Activated naive CD4-positive, alpha-beta T cell treated with Interleukin-2 at 50 U/mL for 16 hours (primary cell): ENCODE data around the gene LRRC8C.

Source experiments
- DNase-seq: peaks from one replicate; pipeline ENCODE4 v3.0.0-alpha.2; 2020

Gene LRRC8C

DNA sequence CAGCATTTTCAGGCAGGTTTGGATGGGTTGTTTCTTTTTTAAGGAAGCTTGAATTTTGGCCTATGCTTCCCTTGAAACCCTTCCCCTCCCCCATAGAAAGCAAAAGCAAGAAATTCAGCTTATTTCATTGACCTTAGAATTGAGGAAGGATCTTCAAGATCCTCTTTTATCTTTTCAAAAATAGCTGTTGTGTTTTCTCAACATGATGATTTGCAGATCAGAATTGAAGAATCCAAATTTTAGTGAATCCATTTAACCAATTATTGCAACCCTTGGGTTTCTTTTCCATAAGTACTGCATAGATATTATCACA, 73.7 kb downstream of the LRRC8C start:
- DNase-seq, result no peak

DNA sequence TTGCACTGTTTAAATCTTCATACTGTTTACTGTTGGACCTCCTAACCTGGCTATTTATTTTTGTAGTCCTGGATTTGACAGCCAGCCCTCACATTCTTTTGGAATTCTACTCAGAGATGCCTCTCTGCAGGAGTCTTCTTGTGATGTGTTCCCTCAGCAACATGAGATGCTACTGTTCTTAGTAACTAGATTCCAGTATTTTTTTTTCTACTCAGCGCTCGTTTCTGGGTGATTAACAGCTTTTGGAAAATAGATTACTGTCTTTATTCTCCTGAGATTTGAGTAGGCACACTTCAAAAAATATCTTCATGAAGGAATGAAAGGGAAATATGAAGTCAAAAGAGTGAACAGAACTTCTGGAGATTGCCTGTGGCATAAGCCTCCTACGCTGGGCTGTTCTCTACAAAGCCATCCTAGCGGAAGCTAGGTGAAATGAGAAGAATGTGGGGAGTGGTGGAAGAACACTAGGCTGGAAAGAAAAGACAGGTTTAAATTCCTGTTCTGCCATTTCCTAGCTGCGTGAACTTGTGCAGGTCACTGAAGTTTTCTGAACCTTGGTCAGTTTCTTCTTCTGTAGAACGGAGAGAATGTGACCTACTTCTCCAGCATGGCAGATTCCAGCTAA, 75.9 kb downstream of the LRRC8C start:
- no peak for DNase-seq

DNA sequence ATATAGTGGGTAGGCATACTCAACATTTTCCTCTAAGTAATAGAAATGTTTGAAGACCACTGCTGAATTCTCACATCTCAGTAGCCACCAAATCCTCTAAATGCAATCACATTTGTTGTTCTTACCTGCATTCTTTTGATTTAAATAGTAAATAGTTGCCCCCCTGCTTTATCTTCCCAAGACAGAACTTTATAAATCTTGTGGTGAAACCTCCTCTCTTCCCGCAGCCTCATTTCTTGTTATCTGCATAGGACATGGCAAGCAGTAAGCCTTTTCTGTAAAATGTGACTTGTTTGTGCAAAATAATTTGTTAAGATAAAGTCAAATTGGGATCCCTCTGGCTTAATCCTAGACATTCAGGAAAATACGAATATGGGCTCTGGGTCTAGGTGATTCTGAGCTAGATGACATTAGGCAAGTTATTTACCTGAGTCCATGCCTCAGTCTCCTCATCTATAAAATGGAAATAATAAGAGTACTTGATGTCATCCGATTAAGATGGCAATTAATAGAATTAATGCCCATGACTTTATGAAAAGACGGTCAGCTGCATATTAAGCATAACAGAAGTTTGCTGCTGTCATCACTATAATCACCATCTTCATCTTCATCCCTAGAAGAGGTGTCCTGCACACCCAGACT, 77.7 kb downstream of the LRRC8C start:
- no peak for DNase-seq

DNA sequence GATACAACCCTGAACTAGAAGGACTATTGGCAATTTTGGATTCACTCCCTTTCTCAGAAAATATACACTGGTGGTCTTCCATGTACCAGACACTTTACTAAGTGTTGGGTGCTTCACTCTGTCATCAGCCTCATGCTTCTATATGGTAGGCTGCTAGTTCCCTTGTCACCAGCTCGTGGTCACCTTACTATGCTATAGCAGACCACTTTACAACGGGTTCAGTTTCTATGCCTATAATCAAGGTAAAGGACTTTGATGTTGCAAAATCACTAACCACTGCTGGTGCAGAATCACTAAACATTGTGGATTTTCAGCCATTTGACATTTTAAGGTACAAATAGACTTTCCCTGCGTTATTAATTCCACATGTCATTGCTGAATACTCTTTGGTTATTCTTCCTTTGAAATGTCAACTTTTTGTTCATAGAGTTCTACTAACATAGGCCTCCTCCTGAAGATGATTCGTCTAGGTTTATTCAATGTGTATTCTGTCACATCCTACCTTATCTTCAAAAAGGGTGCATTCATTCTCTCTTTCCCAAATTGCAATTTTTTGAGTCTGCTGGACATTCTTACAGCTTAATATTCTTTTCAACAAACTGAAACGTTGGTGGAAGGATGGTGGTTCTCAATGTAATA, 78.3 kb downstream of the LRRC8C start:
- DNase-seq, result no peak

DNA sequence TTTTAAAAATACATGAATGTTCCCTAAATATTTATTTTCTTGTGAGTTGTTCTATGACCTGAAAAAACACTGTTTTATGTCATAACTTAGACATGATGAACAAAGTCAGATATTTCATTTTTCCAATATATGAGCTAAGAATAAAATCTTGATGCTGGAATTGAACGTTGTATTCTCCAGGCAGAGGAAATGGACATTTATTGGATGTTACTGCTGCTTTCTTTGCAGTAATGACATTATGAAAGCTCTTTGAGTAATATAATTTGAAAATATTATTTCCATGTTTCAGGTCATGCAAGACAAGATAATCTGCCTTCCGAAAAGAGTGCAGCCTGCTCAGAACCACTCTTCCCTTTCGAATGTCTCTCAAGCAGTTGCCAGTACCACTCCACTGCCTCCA, 79.5 kb downstream of the LRRC8C start:
- no peak for DNase-seq

DNA sequence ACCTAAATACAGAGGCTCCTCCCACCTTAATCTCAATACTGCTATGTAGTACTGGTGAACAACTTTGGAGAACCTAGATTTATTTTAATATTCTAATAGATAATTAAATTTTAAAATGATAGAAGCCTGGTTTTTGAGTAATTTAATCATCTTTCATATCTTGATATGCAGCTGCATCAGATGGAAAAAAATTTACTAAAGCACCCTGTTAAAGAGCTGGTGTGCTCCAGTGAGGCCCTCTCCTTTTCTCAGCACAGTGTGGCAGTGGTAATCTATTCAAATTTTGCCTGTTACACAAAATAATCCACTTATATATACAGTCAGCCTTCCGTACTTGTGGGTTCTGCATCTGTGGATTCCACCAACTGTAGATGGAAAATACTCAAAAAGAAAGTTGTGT, 82.8 kb downstream of the LRRC8C start:
- no peak for DNase-seq

DNA sequence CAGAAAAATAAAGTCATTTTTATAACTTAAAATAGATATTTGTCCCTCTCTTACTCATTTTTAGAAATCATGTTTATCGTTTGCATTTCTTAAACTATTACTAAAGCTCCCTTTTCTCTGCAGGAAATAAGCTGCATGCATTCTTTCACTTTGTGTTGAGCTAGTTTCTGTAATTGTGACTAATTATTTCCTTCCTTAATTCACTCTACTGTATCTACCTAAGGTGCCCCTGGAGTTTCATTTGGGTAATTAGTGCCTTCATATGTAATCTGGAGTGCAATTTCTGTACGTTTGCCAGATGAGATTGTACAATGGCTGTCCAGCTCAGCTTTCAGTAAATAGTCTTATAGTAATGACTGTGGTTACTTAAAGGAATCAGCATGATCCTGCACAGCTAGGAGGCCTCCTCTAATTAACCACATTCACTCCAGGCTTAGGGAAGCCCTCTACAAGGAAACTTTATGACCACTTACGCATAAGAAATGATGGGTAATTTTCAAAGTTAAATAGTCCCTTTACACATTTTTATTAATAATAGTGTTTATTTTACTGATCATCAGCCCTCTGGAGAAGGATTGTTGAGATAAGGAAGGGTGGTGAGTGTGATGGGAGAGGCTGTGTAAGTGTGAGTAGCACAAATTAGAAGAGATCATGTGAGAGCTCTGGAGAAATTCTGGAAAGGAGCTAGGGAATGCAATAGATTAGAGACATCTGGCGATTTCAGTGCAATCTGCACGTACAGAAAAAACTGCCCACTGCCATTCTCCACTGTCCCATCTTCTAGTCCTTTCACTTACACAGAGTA, 86.8 kb downstream of the LRRC8C start:
- no peak for DNase-seq

DNA sequence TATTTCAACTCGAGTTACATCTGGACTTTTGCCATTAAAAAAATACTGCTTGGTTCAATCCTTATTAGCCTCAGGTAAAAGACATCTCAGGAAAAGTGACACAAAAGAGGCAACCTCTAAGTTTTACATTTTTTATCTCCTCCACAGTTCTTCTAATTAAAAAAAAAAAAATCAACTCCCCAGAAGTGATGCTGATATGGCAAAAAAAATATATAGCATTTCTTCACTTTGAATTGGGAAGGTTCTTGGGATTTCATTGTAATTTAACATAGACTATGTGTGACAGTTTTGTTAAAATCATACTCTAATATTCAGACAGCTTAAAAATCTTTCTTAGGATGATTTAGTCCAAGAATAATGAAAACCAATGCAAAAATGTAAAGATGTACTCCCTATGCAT, 87.9 kb downstream of the LRRC8C start:
- no peak for DNase-seq

DNA sequence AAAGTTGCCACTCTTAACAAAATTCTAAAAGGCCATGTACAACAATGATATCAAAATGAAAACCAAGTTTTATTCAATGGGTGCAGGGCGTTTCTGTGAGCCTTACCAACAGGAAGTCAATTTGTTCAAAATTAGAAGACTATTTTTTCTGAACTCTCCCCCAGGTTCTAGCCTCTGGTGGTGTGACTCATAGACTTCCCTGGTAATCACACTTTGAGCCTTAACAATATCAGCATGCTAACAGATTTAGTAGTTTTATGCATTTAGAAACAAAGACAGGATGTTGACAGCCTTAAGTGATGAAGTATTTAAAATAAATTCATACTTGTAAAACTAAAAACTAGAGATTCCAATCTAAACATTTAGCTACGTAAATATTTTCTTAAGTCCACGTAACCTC, 88.4 kb downstream of the LRRC8C start:
- DNase-seq, result peak; percentile 35

DNA sequence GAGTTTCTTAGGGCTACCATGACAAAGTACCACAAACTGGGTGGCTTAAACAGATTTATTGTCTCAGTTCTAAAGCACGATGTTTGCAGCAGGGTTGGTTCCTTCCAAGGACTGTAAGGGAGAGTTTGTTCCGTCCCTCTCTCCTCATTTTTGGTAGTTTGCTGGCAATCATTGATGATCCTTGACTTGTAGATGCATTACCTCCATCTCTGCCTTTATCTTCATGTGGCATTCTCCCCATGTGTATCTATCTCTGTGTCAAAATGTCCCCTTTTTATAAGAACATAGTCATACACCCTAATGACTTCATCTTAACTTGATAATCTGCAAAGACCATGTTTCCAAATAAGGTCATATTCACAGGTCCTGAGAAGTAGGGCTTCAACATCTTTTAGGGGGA, 90.2 kb downstream of the LRRC8C start:
- no peak for DNase-seq

DNA sequence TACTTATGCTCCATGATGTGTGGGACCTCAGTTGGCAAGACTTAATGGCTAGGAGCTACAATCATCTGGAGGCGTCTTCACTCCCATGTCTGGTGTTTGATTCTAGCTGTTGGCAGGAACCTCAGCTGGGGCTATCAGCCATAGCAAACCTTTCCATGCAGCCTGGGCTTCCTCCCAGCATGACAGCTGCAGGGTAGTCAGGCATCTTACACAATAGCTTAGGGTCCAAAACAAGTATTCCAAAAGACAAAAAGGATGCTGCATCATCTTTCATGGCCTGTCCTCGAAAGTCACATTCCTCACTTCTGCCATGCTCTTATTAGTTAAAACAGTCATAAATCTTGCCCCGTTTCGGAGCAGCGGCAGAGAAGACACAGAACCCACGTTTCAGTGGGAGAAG, 90.9 kb downstream of the LRRC8C start:
- DNase-seq, result no peak

DNA sequence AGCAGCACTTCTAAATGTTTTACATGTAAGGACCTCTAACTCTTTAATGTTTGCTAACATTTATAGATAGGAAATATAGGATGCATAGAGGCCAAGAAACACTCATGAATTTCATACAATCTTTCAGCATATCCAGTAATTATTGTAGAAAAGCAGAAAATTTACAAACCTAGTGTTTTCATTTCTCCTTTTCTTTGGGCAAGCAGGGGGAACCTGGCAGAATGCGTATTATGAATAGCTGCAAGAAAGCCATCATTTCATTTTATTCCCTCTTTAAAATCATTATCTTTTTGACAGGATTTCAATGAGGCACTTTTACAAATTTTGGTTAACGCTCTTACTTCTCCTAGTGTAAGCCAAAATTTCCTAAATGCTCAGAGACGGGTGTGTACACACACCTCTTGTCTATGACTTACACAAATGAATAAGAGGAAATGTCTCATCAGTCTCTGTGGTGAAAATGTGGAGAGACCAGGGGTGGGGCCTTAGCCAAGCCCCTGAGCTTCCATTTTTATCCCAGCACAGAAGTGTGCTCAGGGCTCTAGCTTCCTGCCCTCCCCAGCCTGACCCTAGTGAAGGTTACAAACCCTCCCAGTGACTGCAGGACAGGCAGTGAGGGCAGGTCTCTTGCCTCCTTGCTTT, 91.6 kb downstream of the LRRC8C start:
- DNase-seq, result peak; percentile 68

DNA sequence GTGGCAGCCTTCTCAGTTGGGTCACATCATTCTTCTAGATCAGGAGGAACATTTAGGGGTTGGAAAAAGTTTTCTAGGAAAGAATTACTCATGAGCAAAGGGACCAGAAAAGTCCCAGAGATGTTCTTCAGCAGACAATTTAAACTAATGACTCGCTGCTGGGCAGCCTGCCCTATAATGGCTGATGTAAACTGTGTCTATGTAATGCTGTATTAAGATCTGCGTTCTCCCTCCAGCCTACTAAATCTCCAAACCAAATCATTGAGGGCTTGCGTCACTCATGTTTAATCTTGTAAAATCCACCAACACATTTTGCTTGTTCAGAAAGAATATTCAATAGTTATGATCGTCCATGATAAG, 92.1 kb downstream of the LRRC8C start:
- DNase-seq, result no peak

DNA sequence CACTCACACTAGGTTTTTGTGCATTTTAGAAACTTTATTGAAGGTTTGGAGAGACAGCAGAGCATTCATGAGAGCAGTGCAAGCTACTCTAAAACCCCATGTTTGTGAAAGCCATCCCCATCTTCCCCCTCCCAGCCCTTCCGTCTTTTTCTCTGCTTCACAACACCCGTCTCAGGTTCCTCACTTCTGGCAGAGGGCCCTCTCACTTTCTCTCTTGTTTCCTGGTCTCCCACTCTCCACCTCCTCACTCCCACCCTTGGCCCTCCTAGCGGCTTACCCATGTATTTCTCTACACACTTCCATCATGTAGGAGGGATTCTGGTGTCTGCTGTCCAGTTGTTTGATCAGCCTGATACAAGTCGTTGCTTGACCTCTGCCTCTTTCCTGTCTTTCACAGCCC, 92.7 kb downstream of the LRRC8C start:
- no peak for DNase-seq

DNA sequence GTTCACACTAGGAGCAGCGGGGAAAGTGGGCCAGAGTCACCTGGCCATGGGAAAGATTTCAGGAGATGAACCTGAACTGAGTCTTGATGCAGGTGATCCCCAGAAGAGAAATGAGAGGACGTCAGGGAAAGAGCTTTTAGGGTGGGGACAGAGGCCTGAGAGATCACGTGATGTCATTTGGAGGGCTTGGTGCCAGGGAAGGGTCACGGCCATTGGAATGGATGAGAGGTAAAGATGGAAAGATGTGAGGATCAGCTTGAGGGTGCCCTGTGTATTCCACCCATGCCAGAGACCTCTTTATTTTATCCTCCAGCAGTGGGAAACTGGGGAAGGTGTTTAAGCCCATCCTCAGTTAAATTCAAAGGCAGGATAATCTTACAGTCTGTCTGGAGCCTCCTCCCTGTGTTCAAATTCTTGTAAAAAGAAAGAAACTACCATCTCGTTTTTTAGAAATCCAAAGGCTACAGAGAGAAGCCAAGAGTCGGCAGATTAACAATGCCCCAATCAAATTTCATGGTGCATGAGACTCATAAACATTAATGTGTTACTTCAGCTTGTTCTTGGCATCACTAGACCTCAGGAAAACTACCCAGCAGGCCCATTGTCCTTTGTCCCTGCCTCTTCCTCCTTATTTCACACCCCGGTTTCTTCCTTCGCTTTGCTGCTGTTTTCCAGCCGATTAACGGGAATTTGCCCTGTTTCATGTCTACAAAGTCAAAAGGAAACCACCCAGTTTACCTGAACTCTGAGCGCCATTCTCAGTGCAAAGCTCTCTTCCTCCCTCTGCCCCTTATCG, 94.8 kb downstream of the LRRC8C start:
- no peak for DNase-seq

DNA sequence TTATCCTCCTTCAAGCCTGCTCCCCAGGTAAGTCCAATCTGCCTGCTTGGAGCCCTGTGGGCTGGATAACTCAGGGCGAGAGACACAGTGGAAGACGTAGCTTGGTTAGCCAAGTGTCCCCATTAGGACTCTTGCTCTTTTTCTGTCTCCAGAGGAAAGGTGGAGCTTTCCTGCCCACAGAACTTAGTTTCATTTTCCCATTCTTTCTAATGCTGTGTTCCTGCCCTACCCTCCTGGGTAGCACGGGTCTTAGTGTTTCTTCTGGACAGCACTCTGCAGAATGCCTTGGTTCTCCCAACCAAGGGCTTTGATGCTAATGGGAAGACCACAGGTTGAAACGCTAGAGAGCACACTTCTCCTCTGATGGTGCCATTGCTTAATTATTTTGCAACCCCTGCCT, 95.5 kb downstream of the LRRC8C start:
- no peak for DNase-seq

DNA sequence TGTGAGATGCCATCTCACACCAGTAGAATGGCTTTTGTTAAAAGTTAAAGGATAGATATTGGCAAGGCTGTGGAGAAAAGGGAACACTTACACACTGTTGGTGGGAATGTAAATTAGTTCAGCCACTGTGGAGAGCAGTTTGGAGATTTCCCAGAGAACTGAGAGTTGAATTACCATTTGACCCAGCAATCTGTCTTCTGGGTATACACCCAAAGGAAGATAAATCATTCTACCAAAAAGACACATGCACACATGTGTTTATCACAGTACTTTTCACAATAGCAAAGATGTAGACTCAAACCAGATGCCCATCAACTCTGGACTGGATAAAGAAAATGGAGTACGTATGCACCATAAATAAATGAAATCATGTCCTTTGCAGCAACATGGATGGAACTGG, 99.3 kb downstream of the LRRC8C start:
- DNase-seq, result no peak

DNA sequence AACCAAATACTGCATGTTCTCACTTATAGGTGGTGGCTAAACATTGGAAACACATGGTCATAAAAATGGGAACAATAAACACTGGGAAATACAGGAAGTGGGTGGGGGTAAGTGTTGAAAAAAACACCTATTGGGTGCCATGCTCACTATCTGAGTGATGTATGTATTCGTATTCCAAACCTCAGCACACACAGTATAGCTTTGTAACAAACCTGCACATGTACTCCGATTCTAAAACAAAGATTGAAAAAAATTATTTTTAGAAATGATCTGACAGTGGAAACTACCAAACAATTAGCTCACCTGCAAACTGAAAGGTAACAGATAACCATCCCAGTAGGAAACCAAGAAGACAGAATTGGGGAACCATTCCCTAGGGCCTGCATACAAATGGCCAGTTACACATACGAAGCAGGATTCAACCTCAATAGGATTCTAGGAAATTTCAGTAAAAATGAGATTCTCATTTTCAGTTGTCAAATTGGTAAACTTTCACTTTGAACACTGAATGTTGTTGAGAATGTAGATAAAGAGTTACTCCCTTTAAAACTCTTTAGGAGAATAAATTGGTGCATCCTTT, 99.8 kb downstream of the LRRC8C start:
- DNase-seq, result no peak

DNA sequence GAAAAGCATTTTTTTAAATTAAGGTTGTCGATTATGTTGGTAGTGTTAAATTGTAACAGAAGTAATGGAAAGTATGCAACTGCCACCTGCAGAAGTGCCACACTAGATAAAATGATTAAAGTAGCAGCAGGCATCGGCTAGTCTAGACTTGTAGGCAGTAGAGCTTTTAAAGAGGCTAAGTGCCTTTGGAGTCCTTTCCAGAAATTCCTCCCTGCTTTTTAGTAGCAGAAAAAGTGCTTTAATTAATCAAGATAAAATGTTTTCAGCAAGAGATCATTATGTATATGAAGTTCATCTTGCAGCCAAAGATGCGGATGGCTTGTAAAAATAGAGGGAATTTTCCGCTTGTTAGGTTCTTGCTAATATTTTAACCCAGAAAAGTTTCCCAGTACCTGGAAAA, 100.8 kb downstream of the LRRC8C start:
- DNase-seq, result no peak

DNA sequence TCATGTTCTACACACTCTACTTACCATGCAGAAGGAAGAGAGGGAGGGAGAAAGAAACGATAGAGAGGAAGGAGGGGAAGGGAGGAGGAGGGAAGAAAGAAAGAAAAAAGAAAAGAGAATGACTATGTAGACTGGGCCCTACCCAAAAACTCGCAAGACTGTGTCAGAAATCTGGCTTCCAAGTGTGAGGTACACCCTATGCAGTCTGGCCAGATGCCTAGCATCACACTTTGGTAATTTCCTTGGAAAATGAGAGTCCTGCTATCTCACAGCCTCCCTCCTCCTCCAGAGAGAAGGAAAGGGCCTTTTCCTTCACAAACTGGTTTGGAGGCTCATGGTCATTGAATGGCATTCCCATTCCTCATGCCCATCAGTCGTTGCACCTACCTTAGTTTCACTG, 101.5 kb downstream of the LRRC8C start:
- DNase-seq, result no peak

DNA sequence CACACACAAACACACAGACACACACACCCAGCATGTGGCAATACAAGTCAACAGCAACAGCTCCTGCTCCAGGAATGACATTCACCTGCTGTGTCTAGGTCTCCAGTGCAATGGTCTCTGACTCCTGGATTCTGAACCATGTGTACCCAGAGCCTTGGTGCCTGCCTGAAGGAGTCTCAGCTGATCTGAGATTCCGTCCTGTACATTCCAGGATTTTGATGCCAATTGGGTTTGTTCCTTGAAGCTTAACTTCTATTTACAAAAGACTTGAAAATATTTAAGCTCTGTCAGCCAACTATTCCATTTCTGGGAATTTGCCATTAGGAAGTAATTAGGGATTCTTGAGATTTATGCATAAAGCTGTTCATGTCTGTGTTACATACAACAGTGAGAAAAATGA, 102.6 kb downstream of the LRRC8C start:
- no peak for DNase-seq

DNA sequence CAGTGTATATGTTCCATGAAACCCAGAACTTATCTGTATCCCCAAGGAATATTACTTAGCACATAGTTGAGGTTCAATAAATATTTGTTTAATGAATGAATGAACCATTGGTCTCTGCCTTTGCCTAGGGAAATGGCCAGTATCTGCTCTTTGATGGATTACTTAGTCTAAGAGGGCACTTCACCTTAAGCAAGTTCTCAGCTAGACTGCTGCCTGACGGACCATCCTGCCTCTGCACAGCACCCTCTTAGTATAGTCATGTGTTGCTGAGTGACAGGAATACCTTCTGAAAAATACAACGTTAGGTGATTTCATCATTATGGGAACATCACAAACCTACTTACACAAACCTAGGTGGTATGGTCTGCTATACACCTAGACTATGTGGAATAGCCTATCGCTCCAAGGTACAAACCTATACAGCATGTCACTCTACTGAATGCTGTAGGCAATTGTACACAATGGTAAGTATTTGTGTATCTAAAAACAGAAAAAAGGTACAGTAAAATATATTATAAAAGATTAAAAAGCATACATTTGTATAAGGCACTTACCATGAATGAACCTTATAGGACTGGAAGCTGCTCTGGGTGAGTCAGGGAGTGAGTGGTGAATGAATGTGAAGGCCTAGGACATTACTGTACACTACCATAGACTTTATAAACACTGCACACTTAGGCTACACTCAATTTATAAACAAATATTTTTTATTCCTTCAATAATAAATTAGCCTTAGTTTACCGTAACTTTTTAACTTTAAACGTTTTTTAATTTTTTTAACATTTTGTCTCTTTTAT, 104.2 kb downstream of the LRRC8C start:
- no peak for DNase-seq
